Inflammatory macrophage treated with lipopolysaccharide for 4 hours (primary cell): ENCODE results near the gene PRTG.
"Not testable (repeated sequence)": the region's sequence is repeated elsewhere in the genome, so short reads cannot be mapped to it uniquely, and the experiment has no call there.

Experiments used
- DNase-seq: peaks from one replicate; pipeline ENCODE4 v3.0.0-alpha.2; 2020

Gene PRTG

DNA sequence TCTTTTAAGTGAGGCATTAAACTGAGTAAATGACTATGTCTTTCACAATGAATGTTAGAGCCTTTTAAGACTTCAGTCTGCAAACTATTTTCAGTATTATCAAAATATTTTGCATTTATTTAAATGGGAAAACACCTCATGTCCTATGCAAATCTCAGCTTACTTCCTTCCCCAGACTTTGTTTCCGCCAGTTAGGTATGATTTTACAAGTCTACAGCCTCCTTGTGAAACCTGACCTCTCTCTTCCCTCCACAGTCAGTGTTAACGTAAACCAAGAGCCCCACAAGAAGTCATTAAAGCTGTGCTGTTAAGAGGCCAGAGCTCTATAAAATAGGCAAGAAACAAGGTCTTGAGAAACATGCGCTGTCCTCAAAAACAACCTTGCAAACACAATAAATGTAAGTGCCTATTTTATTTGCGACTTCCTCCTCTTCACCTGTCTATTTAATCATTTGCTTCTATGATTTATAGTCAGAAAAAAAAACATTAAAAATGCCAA lies 48.3 kb downstream of the PRTG start:
- DNase-seq: peak; percentile 15

DNA sequence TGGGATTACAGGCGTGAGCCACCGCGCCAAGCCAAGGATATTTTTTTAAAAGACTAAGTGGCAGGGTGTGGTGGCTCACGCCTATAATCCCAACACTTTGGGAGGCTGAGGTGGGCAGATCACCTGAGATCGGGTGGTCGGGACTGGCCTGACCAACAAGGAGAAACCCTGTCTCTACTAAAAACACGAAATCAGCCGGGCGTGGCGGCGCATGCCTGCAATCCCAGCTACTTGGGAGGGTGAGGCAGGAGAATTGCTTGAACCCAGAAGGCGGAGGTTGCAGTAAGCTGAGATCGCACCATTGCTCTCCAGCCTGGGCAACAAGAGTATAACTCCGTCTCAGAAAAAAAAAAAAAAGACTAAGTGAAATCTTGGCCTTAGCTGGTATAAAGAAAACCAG lies 49.8 kb downstream of the PRTG start:
- not testable (repeated sequence) for DNase-seq

DNA sequence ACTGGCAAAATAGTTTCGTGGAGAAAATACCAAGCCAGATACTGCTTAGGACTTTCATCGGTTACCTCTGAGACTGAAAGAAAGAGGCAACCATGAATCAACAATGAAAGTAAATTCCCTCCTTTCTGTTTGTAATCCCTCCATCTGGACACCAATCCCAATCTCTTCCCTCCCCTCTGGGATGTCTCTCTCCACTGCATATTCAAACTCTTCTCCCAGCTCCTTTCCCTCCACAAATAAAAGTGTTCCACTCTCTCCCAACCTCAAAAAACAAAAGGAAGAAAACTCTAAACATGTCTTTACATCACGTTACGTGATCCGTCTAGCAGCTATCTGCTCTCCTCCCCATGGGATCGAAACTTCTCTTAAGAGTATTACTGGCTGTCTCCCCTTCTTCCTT lies 55.2 kb downstream of the PRTG start:
- DNase-seq: no peak

DNA sequence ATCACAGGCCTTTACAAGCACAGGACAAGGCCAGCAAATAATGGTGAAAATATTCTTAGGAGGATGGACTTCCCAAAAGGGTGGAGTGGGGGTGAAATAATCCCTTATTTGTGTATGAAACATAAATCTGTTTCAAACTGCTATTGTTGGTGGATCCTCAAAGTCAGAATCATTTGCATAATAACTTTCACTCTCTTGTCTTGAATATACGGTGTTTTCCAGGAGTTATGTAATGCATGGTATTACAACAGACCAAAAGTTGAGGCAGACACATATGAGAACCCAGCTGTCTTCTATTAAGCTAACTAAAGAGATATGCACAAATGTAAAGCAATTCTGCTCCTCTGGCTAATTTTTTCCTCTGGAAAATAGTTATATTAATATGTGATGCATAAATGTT lies 57.7 kb downstream of the PRTG start:
- DNase-seq: peak; percentile 95

DNA sequence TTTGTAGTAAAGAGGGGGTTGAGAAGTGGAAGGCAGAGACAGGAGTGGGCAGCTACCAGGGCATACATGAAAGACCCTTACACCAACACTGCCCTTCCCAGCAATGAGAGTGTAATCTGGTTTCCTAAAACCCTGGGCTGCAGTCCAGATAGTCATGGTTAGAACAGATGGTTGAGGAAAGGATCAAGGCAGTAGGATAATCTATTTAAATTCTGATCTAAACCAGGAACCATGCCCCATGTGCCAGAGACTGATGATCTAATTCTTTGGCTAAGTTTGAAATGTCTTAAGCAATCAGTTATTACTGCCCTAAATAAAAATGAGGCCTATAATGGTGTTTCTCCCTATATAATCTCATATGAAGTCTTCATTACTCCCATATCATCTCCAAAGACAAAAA lies 59.6 kb downstream of the PRTG start:
- DNase-seq: peak; percentile 62

DNA sequence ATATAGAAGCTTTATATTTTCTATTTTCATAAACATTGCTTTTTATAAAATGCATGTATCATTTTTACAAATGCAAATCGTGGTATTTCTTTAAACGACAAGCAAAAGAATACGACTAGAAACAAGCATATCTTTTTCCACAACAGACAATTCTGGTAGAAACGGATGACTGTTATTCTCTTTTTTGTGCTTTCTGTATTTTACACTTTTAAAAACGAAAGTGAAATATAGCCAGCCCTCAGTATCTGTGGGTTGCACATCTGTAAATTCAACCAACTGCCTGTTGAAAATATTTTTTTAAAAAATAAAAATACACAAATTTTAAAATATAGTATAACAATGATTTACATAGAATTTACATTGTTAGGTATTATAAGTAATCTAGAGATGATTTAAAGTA lies 61.3 kb downstream of the PRTG start:
- peak; percentile 17 for DNase-seq

DNA sequence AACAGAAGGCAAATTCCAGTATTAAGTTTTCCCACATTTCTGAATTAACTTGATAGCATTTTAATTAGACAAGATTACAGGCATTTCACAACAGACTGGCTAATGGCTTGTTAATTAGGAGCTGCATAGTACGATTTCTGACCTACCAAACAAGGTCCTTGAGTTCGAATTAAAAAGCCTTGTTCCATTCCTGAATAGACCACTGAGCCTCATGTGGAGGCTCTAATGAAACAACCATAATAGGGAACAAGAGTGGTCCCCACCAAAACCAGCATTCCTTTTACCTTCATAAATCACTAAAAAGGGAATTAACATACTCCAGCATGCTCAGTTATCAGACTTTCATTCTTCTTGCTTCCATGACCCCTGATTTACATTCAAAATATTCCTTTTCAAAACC lies 66.4 kb downstream of the PRTG start:
- no peak for DNase-seq

DNA sequence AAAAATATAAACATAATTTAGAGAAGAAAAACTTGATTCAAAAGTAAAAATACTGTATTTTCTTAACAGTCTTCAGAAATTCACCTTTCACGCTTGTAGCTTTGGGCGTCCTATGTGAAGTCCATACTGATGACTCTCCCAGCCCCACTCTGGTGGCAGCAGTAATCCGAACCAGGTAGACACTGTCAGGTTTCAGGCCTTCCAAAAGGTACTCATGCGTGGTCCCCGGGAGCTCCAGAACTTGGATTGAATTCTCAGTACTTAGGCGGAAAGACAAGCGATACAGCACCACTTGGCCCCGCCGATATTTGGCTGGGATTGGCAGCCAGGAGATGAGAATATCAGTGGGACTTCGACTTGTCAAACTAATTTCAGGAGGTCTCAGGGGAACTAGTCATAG lies 69.7 kb downstream of the PRTG start:
- DNase-seq: no peak

DNA sequence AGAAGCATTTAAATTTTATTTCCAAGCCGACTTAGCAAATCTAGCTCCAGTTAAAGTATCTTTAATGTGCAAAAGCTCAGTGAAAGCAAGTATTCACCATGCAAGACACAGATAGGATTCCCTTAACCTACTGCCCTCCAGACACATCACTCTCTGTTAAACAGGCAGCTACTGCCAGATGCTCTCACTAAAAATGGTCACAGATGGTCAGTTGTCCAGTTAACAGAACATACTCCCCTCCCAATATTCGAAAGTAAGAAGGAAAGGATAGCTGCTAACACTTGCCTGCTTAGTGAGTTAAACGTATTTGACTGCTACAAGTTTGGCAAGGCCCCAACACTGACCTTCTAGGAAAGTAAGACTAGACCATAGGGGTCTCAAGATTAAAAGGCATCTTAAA lies 73.7 kb downstream of the PRTG start:
- no peak for DNase-seq

DNA sequence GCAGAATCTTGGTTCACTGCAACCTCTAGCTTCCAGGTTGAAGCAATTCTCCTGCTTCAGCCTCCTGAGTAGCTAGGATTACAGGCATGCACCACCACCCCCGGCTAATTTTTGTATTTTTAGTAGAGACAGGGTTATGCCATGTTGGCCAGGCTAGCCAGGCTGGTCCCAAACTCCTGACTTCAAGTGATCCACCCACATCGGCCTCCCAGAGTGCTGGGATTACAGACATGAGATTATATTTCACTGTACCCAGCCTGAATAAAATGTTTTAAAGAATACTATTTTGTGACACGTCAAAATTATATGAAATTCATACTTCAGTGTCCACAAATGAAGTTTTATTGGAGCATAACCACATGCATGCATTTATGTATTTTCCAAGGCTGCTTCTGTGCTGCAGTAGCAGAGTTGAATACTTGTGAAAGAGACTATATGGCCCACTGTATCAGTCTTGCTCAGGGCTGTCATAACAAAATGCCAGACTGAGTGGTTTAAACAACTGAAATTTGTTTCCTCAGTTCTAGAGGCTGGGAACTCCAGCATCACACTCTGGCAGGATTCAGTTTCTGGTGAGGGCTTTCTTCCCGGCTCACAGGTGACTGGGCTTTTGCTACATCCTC lies 77.2 kb downstream of the PRTG start:
- no peak for DNase-seq

DNA sequence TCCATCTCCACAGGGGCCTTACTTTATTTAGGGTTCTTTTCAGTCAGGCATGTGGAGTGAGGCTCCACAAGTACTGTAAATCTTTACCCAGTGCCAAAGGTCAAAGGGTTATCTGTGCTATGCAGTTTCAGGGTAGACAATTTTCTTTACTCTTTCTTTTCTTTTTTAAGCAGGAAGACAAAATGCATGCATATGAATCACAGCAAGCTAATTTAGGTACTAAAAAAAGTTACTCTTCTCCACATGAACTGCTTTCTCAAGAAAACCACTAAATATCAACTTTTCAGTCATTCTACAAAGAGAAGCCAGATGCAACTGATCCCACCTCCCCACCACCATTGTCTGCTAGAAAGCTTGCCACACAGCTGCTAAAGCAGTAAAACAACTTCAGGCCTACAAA lies 81.5 kb downstream of the PRTG start:
- no peak for DNase-seq

DNA sequence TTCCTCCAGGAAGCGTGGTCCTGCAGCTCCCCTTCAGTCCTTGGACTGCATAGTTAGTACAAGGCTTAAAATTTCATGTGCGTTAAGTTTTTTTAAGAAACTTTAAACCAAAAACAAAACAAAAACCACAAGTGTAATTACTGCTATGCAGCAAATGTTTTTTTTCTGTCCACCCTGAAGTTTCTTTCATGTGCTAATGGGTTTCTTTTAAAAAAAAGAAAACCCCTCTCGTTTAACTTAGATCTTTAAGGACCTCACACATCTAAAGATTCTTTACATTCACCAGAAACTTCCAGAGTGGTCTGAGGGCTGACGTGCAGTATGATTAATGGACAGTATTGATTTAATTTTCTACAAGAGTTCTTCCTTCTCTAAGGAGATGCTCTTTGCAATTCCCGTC lies 82.8 kb downstream of the PRTG start:
- no peak for DNase-seq

DNA sequence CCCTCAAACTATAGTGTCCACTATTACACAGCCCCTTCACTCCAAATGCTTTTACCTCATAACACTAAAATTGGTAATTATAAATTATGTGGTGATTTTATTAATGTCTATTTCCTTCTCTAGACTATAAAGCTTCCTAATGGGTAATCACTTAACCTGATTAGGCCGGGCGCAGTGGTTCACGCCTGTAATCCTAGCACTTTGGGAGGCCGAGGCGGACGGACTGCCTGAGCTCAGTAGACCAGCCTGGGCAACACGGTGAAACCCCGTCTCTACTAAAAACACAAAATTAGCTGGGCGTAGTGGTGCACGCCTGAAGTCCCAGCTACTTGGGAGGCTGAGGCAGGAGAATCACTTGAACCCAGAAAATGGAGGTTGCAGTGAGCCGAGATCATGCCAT lies 83.5 kb downstream of the PRTG start:
- DNase-seq: no peak

DNA sequence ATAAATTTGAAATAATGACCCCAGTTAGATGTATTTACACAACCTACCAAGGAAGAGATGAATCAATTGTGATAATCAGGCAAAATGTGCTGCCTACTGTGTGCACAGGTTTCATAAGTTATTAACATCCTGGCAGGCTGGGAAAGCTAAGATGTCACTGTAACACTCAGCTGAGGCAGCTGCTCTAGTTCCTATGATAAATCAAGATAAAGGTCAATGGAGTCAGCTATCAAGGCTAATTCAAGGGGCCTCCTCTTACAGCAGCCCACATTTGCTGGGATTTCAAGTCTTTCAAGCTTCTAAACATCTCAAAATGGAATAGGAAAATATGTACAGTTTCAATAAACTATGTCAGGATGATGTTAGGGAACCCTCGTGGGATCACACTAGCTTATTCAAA lies 84.1 kb downstream of the PRTG start:
- DNase-seq: no peak

DNA sequence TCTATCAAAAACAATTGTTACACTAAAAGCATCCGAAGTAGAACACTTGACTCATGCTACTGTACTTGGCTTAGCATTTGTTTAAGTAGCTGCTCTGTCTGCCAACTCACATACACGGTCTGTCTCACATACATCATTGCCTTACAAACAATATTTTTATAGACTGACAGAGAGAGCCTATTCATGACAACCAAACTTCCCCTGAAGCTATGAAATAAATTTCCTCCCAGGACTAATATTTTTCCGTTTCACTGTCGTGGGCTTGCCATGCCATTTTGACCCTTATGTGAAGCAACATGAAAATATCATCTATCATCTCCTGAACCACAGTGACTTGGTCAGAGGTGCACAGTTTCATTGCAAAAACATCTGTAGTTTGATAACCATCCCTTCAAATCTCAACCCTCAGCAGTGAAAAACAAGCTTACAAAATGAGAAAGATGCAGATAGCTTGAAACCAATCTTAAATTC lies 88.4 kb downstream of the PRTG start:
- DNase-seq: no peak

DNA sequence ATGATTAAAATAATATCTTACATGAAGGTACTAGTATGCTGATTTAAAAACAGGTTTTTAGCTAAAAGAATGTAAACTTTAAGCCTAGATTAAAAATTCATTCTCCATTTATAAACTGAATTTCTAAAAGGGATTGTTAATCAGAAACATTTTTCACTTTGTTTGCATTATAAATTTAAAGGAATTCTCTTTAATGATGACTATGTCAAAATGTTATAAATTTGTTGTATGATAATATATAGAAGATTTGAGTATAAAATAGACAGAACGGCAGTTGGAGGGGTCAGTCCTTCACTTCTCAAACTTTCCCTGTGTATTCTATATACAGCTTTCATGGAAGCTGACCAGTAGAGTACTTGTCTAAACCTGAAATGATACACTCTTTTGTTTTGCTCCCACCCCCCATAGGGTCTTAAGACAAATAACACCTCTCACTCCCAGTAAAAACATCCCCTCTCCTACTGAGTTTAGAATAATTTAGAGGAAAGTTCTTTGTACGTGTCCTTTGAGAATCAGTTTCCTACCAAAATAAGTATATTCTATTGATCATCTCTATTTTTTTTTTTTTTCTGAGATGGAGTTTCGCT lies 90.0 kb downstream of the PRTG start:
- DNase-seq: no peak

DNA sequence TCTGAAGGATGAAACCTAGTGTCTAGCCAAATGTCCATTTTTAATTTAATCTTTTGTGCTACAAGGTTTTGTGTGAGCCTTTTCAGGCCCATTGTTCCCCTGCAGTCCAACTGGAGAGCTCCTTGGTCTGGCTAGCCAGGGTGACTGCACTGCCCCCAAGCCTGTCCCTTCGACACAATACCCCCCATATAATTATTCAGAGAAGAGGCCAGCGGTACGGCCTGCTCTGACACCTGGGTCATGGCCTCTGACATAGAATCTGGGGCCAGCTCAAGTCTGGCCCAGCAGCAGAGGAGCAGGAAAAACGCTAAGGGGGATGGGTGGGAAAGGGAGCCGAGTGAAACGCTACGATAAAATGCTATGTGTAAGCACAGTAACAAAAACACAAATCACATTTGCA lies 90.6 kb downstream of the PRTG start:
- DNase-seq: no peak

DNA sequence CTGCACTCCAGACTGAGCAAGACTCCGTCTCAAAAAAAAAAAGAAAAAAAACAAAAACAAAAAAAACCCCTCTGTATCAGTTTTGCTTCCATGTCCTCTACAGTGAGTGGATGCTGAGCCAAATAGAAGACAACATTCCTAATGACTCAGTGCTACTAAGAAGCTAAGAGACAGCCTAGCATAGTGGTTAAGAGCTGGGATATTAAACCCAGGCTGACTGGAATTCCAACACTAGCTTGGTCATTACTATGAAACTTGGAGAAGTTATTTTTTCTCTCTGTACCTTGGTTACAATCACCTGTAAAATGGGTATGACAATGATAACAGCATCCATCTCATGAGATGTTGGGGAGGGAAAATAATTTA lies 93.9 kb downstream of the PRTG start:
- DNase-seq: no peak

DNA sequence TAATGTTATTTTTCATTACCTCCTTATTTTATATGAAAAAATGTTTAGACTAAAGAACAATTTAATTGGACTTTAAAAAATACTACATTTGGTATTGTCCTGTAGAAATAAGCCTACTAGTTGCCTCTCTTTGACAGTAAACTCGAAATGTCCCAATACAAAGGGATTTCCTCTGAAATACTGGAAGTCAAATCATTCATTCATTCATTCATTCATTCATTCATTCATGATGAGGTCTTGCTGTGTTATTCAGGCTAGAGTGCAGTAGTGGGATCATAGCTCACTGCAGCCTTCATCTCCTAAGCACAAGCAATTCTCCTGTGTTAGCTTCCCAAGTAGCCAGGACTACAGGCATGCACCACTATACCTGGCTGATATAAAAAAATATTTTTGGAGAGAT lies 104.2 kb downstream of the PRTG start:
- DNase-seq: no peak

DNA sequence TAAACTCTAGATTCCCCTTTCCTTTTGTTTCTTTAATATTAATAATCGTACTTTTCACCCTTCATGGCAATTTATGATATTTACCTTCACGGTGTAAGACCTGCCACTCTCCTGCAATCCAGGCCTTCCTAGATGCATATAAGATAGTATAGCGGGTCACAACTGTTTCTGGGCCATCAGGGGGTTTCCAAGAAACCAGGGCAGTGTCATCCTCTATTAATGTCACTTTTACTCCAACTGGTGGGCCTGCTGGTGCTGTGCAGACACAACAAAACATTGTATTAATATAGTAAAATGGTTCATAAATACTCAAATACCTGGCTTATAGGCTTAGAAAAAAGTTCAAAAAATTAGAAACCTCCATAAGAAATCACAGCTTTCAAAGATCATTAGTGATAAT lies 105.9 kb downstream of the PRTG start:
- no peak for DNase-seq

DNA sequence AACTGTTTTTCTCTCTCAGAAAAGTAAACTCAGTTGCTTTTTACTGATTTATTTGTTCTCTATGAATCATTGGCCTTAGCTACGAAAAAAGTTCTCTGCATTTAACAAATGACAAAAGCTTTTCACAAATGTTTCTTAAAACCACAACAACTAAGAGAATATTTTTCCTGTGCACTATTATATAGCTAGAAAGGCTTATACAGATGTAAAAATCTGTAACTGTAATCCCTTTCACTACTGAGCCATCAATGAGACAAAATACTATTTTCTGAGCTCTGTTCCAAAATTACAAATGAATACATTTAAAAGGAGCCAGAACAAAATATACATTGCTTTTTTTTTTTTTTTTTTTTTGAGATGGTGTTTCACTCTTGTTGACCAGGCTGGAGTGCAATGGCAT lies 109.2 kb downstream of the PRTG start:
- DNase-seq: no peak

DNA sequence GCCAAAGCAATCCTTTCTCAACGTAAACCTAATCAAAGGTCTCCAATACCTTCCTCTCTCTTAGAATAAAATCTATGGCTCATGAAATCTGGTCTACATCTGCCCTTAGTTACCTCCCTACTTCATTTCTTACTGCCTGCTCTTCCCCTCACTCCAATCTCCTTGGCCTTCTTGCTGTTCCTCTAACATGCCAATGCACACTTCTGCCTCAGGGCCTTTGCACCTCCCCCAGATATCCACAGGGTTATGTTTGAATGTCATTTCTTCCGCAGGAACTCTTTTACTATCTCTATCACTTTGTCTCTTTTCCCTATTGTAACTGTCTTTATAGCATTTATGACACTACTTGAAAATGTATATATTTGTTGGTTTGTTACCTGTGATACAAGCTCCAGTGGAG lies 110.5 kb downstream of the PRTG start:
- no peak for DNase-seq

DNA sequence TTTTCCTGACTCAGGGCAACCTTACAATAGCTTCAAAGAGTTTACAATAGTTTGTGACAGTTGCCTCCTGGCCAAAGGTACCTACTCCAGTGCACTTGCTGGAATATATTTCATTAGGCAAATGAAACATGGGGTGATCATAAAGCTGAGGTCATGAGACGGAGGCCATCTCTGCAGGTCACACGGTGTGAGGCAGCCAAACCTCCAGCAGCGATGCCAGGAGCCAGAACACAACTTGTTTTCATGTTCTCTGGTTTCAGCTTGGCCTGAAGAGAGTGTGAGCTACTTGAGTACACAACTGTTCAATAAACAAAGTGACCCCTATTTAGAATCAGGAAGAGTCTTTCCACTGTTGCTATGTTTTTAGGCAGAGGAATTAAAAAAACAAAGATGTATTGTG lies 112.1 kb downstream of the PRTG start:
- peak; percentile 9 for DNase-seq

DNA sequence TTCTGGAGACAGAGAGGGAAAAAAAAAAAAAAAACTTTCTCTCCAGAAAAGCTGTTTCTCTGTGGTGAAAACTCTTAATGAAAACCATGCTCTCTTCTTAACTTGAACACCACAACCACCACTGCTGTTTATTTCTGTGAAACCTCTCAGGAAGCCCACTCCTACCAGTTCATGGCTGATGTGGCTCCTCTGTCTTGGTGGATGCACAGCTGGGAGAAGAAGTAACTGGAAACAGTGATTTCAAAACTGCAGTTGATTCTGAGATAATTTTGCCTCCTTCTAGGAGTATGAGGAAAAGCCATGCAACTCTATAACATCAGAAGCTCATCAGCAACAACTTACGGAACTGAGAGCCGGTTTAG lies 114.6 kb downstream of the PRTG start:
- peak; percentile 29 for DNase-seq

DNA sequence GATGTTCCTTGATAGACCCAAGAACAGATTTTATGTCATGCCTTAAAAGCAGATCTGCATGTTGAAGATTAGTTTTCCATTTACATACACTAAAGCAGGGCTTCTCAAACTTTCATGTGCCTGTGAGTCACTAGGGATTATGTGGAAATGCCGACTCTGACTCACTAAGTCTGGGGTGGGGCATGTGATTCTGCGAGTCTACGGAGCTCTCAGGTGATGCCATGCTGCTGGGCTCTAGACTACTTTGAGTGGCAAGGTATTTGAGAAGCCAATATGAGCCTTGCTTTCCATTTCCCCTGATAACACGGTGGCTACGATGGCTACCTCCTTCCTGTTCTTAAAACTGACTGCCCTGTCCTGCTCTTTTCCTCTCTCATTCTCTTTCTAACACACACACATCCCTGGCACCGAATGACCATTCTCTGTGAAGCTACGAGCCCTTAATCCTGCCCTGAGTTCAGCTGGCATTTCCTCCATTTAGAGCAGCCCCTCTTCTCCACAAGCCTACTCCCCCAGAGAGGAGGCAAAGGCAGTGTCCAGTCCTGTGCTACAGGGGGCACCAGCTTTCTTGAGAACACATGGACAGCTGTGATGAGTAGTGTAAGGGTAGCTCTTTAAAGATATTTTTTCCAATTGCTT lies 115.1 kb downstream of the PRTG start:
- peak; percentile 85 for DNase-seq
